NCI-H2196 treated with DMSO at 0.1 percent for 48 hours (cell line): ENCODE measurements around the gene C9orf72.

ENCODE experiments used
- DNase-seq: peaks from one replicate; lab custom pipeline; 2025; ENCODE audit not compliant: unreplicated experiment; lab: John Stamatoyannopoulos, UW

C9orf72 gene

GRCh38 chr9:27573634-27574590, 631 bp upstream of the C9orf72 start:
- peak; percentile 97 for DNase-seq

DNA sequence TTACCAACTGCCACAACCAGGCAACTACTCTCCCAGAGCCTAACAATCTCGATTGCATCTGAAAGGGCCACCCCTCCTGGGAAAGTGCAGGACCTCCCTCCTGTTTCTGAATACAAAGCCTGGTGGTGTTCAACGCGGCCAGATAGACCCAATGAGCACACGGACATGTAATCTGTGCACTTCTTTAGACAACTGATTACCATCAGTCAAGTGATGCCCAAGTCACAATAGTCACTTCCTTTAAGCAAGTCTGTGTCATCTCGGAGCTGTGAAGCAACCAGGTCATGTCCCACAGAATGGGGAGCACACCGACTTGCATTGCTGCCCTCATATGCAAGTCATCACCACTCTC, 739 bp downstream of the C9orf72 start:
- DNase-seq: no peak

GRCh38 chr9:27572061-27572460, 1.2 kb downstream of the C9orf72 start:
- no peak for DNase-seq

GRCh38 chr9:27571011-27571410, 2.3 kb downstream of the C9orf72 start:
- DNase-seq: no peak

GRCh38 chr9:27569406-27569805, 3.9 kb downstream of the C9orf72 start:
- DNase-seq: no peak

DNA sequence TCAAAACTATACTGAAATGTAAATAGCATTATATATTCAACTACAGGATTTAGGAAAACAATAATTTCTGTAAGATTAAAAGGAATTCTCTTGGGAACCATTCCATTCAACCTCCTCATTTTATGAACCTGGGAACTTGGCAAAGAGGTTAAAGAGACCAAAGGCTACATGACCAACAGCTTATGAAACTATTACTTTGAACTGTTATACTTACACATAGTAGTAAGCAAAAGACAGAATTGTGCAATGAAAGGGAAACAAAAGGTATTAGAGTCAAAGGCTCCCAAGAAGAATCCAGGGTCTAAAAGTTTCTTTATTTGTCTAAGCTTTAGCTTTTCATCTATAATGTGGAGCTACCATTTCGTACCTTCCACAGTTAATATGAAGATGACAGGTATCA, 7.2 kb downstream of the C9orf72 start:
- DNase-seq: no peak

- no peak for DNase-seq
Observed at GRCh38 chr9:27565696-27566095, 7.6 kb downstream of the C9orf72 start.

GRCh38 chr9:27564670-27565069, 8.6 kb downstream of the C9orf72 start:
- no peak for DNase-seq

DNA sequence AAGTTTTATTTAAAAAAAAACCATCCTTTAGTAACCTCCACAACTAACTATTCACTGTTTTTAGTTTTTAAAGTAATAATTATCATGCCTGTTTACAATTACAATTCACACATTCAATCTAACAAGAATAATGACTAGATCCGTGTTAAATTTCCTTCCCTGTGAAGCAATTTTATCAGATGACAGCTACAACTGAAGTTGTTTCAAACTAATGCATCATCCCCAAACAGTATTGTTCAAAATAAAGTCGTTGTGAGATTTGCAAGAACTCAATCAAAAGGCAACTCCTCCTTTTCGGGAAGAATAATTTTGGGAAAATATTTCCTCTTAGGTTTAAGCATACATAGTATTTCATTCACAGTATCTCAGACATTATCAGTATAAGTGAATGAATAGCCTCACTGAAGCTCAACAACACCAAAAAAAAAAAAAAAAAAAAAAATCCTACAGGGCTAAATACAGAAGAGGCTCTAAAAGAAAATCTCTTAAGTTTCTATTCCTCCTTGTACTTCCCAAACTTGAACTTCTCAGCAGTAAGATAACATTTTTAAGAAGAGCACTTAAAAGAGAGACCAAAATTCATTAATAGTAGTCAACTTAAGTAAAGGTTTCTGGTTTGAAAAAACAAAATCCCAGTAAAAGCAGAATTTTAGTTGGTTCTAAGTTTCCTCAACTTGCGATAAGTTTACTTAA, 9.4 kb downstream of the C9orf72 start:
- DNase-seq: no peak

- DNase-seq: no peak
Observed at GRCh38 chr9:27561685-27562084, 11.6 kb downstream of the C9orf72 start.

DNA sequence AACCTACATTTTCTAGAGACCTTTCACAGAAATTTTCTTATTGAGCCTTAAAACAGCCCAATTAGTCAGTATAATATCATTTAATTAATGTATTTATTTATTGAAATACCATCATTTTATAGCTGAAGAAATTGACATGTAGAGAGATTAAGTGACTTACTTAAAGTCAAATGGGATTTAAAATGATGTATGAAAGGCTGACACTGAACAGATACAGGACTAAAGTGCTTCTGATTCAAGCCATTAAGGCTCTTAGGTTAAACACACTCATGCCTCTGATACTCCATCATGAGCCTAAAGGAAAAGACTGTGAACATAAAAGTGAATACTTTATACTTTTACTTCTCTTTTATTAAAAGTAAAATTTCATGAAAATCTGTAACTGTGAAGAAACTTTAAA, 12.8 kb downstream of the C9orf72 start:
- DNase-seq: no peak

DNA sequence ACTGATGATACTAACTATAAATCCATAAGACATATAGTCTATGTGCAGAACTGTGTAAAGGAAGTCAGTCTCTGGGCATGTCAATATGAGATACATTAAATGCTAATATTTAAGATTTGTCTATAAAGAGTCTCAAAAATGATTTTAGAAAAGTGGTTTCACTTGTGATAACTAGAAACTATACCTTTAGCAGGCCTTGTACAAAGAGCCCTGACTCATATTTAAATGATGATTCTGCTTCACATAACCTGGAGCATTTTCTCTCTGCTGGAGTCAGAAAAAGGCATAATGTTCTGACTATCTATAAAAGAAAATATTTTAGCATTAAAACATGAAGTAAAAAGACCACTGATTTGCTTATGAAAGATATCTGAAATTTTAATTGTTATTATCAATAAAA, 15.0 kb downstream of the C9orf72 start:
- no peak for DNase-seq

- no peak for DNase-seq
Observed at GRCh38 chr9:27556470-27556869, 16.8 kb downstream of the C9orf72 start.

DNA sequence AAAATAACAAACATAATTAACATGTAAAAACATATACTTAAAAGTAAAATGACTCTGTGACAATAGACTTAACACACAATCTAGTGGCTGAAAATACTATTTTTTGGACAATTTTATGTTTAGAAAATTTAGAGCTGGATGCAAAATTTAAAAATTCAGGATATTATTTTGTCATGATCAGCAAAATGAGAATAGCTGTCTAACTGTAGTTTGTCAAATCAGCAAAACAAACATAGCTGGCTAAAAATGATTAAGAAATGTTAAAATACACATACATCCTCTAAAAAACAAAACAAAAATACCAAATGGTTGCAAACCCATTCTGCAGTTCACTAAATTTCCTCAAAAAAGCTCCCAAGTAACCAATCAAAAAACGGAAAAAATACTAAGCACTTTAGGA, 18.6 kb downstream of the C9orf72 start:
- no peak for DNase-seq

GRCh38 chr9:27549196-27549755, 24.0 kb downstream of the C9orf72 start:
- DNase-seq: no peak

- DNase-seq: no peak
Observed at GRCh38 chr9:27548055-27548741, 25.1 kb downstream of the C9orf72 start.

GRCh38 chr9:27545471-27545870, 27.8 kb downstream of the C9orf72 start:
- no peak for DNase-seq

DNA sequence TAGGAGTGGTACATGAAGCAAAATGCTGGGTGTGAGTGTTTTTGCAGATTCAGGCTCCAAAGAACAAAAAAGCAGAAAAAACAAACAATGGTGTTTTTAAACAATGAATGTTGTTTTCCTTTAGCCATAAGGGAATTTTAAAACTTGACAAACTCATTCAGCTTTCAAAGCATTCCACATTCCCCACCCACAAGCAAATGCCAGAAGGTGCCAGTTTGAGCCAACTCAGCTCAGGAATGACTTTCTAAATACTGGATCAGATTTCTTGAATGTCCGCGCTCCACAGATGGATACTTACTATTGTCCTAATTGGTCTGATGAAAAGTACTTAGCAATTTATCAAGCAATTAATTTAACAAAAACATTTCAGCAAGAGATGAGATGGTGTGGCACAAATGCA, 30.8 kb downstream of the C9orf72 start:
- no peak for DNase-seq

DNA sequence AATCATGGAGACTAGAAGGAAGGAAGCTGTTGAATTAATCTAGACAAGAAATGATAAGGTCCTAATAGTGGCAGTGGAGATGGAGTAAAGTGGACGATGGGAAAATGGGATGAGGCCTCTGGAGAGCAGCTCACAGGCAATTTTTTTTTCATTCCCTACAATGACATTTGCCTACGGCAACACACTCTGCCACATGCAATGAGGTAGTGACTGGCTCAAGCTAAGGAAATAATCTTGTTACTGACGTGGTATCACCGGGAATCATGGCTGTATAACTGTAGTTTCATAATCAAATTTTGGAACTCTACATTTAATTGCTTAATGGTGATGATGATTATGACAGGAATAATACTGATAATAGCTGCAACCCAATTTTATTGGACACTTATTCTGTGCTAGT, 31.5 kb downstream of the C9orf72 start:
- no peak for DNase-seq

GRCh38 chr9:27540502-27540901, 32.8 kb downstream of the C9orf72 start:
- DNase-seq: no peak
